T-helper 1 cell treated with Interleukin-12 subunit alpha and Interleukin-12 subunit beta and Interleukin-4 antibody, amounts not matched to agents 30 ng/mL and 1 ng/mL, for 36 hours (primary cell): Measurements from ENCODE around the gene INPP5A. TPM values are rescaled to one million over a fixed set of nuclear protein-coding genes. Genes with fewer than 3 reads are reported as not detected.

Experiments
- intact Hi-C: fragments of 100-400 bp; cut with micrococcal nuclease; formaldehyde crosslinking; loops from one replicate; pipeline ENCODE4 v1.15.1; 2024
- total RNA-seq: library from RNA; stranded (reverse); gene quantifications from 2 replicates; pipeline ENCODE4 v1.2.3, GENCODE V29; 2022

The INPP5A gene
- total RNA-seq, 1 donor from 2014 or later = 19.0 TPM

- intact Hi-C loops = no loop called here
These were observed 19.6 kb upstream of the INPP5A start for GRCh38 chr10:132517951-132518521.

- intact Hi-C loops = no loop called here
These were observed 18.8 kb upstream of the INPP5A start for GRCh38 chr10:132518572-132519381.

GRCh38 chr10:132519382-132520176, 18.0 kb upstream of the INPP5A start:
- intact Hi-C loops = no loop called here

GRCh38 chr10:132520177-132520811, 17.3 kb upstream of the INPP5A start:
- intact Hi-C loops = no loop called here

GRCh38 chr10:132521041-132521465, 16.5 kb upstream of the INPP5A start:
- intact Hi-C loops = no loop called here

DNA sequence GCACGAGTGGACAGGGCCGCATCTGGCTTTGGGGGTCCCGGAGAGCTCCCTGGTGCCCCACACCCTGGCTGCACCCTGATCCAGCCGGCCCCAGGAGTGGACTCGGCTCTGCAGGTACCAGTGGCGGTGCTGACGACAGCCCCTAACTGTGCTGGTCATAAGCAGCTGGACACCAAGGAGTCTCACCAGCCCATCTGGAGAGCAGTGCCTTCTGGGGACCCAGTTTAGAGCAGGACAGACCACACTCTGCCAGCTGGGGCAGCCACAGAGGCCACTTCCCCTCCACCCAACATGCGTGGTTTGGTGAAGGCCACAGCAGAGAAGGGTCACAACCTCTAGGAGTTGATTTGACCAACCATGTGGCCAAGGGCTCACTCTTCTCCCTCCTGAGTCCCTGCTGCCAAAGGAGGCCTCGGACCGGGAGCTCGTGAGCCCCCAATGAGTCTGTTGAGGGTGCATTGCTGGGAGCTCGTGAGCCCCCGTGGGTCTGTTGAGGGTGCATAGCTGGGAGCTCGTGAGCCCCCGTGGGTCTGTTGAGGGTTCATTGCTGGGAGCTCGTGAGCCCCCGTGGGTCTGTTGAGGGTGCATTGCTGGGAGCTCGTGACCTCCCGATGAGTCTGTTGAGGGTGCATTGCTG, 16.0 kb upstream of the INPP5A start:
- intact Hi-C loops = no loop called here

- intact Hi-C loops = no loop called here
These were observed 14.8 kb upstream of the INPP5A start for GRCh38 chr10:132522521-132523411.

- intact Hi-C loops = no loop called here
These were observed 13.8 kb upstream of the INPP5A start for GRCh38 chr10:132523561-132524442.

DNA sequence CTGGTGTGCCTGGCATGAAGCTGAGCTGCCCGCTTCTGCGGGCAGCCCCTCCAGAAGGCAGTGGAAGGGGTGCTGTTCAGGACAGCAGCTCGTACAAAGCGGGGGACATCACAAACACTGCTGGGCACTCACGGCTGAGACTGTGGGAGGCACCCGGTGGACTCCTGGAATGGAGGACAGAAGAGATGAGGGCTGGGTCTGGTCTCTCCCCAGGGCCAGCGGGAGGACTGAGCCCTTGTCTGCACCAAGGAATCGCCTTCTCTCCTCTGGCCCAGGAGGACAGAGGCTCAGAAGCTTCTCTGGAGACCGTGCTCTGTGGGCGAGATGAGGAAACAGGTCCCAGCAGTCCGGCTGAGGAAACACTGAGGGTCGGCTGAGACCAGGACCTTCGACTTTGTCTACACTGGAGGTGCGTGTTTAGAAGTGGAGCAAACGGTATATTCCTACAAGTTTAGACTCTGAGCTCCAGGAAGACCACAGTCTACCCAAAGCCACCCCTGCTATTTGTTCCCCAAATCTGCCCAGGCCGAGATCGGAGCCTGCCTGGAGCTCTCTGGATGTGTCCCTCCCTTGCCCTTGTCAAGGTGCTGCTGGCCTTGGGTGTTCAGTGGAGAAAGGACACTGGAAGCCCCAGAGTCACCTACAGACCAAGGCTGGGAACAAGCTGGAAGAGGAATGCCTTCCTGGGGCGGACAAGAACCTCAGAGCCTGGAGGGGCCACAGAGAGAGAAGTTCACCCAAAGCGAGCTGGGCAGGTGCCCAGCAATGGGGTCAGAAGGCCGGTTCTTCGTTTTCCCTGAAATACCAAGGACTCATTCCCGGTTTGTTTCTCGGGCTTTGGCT, 12.9 kb upstream of the INPP5A start:
- intact Hi-C loops = no loop called here

DNA sequence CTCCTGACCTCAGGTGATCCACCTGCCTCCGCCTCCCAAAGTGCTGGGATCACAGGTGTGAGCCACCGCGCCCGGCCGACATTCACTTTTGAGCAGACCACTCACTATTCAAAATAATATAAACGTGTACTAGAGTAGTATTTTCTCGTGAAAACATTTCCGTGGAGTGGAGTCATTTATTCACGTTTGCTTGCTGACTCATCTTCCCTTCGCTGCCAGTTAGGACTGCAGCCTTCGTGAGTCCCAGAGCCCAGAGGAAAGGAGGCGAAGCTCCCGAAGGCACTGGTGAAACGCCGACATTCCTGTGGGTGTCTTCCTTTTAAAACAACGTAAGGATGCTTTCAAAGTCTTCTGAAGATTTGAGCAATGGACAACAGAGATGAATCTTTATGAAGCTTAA, 10.9 kb upstream of the INPP5A start:
- intact Hi-C loops = no loop called here

DNA sequence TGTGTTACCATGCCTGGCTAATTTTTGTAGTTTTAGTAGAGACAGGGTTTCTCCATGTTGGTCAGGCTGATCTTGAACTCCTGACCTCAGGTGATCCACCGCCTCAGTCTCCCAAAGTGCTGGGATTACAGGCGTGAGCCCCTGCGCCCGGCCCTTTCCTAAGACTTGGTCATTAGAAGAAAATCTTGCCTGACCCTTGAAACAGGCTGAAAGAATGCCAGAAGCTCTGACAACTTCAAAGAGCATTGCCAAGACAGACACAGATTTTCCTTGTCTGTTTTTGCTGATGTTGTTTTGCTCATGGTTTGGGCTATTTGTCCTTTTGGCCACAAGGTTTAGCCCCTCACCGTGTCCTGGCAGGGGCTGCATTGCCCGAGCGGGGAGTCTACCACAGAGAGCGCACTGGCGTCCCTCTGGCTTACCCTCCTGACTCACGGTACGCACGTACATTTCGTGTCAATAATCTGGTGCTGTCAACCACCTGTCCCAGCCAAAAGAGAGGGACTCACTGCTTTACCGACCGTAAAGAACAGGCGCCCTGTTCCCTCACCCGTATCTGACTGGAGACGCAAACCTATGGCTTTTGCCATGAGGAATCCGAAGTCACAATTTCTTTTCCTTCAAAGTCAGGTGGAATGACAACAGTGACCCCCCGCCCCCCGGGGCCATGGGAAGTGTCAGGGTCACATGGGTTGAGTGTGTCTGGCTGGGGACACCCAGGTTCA, 10.1 kb upstream of the INPP5A start:
- intact Hi-C loops = no loop called here

GRCh38 chr10:132528064-132528691, 9.4 kb upstream of the INPP5A start:
- intact Hi-C loops = no loop called here

DNA sequence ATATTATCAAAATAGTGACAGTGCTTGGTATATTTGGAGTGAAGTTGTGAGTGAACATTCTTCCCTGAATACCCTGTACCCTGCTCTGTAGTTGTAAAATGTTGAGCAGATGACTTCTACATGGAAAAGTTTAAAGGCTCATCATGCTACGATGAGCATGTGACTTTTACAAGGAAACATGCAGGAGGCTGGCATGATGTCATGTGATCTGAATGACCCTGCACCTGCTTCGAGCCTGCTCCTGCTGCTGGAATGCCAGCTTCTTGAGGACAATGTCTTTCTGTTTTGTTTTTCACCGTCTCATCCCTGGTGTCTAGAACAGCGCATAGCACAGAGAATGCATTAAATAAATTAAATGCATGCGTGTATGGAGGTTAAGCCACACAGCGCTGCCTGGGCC, 5.4 kb upstream of the INPP5A start:
- intact Hi-C loops = no loop called here

DNA sequence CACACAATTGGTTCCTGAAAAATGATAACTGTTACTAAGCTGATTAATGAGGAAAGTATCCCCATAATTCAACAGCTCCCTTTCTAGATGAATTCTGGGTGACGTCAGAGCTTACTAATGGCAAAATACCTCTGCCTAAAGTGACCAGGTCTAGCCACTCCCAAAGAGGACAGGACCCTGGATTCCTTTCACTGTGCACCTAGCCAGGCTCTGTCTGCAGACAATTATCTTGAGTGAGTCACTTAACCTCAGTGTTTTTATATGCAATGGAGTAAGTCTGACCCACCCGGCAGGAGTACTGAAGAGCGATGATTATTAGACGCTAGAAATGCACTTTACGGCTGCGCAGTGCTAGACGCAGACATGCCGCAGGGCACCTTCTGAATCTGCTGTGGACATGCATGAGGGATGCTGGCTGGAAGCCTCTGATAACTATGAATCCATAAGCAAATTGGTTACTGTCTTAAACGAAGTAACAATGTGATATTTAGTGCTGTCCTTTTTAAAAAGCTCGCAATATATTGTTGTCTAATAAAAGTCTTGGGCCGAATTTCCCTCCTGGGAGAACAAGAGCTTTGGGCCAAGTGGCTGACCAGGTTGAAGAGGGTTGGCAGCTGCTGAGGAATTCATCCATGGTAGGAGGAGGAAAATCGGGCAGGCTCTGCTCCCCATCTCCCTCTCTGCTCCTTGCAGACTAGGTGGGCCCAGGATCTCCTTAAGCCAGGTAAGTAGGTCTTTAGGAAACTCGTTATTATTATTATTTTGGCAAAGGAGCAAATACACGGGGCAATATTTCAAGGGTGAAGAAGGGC, 4.6 kb upstream of the INPP5A start:
- intact Hi-C loops = no loop called here

DNA sequence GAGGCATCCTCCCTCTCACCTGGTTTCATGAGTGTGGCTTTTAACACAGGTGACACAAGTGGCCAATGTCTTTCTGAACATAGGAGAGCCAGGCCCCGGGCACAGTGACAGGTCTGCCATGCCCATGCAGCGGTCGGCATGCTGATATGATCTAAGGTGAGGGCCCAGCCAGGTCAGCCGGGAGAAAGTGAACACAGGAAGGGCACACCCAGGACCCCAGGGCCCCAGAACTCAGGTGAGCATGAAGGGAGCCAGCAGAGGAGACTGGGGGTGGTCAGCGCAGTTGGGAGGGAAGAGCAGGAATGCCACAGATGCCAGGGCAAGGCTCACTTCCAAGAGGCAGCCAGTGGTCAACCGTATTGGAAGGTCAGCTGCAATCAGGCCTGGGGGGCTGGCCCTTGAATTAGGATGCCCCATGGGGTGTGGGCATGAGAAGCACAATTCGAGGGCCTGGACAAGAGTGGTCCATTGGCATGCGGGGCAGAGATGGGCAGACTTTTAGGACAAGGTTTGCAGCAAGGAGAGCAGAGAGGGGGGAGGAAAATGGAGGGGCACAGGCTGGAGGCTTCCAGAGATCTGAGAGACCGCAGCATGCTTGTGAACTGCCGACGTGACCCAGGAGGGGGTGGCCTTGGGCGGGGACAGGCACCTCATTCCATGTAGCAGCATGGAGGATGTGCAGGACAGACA, 3.9 kb upstream of the INPP5A start:
- intact Hi-C loops = no loop called here
